GM21825 (cell line): ENCODE results near the gene ADPRHL1.
"Not testable (repeated sequence)": the region's sequence is repeated elsewhere in the genome, so short reads cannot be mapped to it uniquely, and the experiment has no call there.

ENCODE experiments used
- ATAC-seq: cut with Tn5 transposase; IDR thresholded peaks from one replicate; pipeline ENCODE4 v1.9.1; 2021; ENCODE audit warnings: mild to moderate bottlenecking, moderate library complexity; ENCODE audit not compliant: unreplicated experiment

ADPRHL1 gene

DNA sequence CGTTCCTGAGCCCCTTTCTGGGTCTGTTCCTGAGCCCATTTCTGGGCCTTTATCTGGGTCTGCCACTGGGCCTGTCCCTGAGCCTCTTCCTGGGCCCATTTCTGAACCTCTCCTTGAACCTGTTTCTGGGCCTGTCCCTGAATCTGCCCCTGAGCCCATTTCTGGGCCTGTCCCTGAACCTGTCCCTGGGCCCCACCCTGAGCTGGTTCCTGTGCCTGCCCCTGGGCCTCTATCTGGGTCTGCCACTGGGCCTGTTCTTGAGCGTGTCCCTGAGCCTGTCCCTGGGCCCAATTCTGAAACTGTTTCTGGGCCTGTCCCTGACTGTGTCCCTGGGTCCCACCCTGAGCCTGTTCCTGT, 48.9 kb downstream of the ADPRHL1 start:
- no peak for ATAC-seq

- ATAC-seq: no peak
Measured at GRCh38 chr13:113403255-113404104, 49.8 kb downstream of the ADPRHL1 start.

- no peak for ATAC-seq
Measured at GRCh38 chr13:113402471-113403254, 50.6 kb downstream of the ADPRHL1 start.

DNA sequence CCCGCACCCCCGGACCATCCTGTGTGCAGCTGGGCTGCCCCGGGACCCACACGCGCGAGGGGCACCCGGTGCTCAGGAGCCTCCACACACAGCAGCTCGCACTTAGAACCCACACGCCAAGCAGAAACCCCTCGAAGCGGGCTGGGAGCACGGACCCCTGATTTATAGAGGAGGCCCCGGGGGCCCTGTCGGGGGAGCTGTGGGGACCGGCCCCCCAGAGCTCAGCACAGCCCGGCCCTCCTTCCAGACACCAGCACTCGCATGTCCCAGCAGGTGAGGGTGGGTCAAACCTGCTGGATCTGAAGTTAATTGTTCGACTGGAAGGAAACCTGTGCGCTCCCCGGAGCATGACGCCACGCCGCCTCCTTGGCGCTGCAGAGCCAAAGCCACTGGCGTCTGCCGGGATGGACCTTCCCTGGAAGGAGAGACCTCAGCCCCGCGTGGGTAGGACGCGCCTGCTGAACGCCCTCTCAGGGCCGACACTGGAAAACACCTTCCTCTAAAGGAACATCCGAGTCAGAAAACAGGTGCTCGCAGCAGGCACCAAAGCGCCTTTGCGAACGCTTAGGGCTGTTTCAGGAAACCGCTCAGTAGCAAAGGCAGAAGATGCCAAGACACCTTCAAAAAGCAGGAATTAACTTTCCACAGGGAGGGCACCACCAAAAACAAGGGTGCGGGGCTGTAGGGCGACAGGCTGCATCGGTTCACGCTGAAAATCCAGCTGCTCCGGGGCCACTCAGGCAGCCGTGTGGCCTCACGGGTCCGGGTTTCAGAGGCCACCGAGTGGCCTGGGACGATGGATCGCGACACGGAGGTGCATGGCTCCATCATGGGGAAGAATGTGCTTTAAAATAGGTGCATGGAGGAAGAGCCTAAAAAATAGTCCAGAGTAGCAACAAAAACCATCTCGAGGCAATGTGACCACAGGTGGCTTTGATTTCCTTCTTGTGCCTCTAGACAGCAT, 51.6 kb downstream of the ADPRHL1 start:
- no peak for ATAC-seq

- ATAC-seq: no peak
Measured at GRCh38 chr13:113400621-113401451, 52.5 kb downstream of the ADPRHL1 start.

- no peak for ATAC-seq
Measured at GRCh38 chr13:113399755-113400149, 53.5 kb downstream of the ADPRHL1 start.

DNA sequence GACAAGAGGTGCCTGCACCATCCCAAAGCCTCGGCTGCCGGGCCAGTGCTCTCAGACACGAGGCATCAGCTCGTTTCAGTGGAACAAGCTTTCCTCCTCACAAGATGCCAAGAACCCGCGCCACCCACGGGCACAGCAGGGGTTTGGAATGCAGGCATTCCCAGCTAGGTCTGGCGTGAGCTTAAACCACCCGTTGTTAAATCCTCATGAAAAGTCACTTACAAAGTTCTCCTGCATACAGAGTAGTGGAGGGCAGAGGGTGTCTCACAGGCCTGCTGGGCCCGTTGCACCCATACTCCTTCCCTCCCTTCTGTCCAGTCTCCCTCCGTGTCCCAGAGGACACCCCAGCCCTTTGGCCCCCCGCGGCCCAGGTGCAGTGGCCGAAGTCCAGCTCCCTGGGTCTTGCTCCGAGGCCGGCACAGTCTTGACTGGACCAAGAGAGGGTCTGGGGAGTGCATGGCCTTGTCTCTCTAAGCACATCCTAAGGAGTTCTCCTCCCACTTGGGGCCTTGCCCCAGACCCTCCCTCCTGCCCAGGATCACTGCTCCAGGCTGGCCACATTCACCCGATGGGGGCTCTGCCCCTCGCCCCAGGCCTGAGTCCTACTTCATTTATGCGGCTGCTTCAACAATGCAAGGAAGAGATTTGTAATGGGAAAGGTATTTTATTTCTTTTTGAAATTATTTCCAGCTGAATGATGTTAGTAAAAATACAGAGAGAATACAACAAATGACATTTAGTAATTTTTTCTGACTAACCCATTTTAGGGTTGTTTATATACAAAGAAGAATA, 54.1 kb downstream of the ADPRHL1 start:
- no peak for ATAC-seq

- ATAC-seq: no peak
Measured at GRCh38 chr13:113397608-113398425, 55.5 kb downstream of the ADPRHL1 start.

DNA sequence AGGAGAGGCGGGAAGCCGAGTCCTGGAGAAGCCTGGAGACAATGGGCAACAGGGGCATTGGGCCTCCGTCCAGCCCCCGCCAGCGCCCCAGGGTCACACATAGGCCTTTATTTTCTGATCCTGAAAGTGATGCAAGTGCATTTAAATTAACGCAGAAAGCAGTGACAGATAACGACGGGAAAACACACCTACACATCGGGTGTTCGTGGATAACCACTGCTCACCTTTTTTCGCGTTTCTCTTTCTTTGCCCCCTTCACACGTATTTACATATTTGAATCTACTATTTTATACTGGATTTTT, 59.0 kb downstream of the ADPRHL1 start:
- no peak for ATAC-seq

- peak; percentile 96 for ATAC-seq
Measured at GRCh38 chr13:113393563-113394338, 59.5 kb downstream of the ADPRHL1 start.

DNA sequence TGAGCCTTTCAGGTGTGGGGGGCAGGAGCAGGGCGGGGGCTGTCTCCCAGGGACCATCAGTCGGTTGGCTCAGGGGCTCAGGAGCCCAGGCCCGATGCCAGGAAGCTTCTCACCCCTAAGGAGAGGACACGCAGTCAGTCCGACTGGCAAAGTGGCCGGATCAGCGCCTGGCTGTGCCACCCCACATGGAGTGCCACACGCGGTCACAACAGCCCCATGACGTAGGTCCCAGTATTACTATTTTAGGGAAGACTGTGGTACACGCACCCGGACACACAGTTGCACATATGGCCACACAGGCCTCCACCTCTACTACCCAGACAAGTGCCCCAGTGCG, 60.1 kb downstream of the ADPRHL1 start:
- no peak for ATAC-seq

GRCh38 chr13:113390874-113391497, 62.3 kb downstream of the ADPRHL1 start:
- no peak for ATAC-seq

GRCh38 chr13:113389586-113389985, 63.7 kb downstream of the ADPRHL1 start:
- not testable (repeated sequence) for ATAC-seq

DNA sequence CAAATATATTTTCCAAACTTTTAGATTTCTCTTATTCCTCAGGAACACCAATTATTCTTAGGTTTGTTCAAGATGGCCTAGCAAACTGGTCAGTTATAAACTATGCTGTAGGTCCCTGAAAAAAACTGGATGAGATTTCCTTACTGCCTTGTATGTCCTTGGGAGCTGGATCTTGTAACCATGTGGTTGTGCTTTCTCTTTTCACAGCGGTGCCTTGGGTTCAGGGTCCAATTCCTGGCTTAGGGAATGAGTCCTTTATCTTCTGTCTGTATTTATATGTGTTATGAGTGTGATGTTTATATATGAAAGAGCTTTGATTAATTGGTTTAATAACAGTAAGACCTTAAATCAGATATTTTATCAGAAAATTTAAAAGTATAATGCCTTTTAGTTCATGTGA, 65.9 kb downstream of the ADPRHL1 start:
- ATAC-seq: no peak

- no peak for ATAC-seq
Measured at GRCh38 chr13:113383089-113383488, 70.2 kb downstream of the ADPRHL1 start.

GRCh38 chr13:113382542-113382941, 70.7 kb downstream of the ADPRHL1 start:
- ATAC-seq: not testable (repeated sequence)

- no peak for ATAC-seq
Measured at GRCh38 chr13:113378825-113379224, 74.5 kb downstream of the ADPRHL1 start.
